GM12872 (cell line): ENCODE results near the gene SREBF2.

Experiments used
- TF ChIP-seq, protein P1 (sequence below): IDR thresholded peaks from 3 replicates; pipeline ENCODE4 v1.5.1; 2011; ENCODE audit warnings: low read depth, mild to moderate bottlenecking, low read length, moderate library complexity; ENCODE audit not compliant: insufficient read depth

The SREBF2 gene

GRCh38 chr22:41827671-41828070 lies 5.2 kb upstream of the SREBF2 start:
- TF ChIP-seq, protein P1, sequence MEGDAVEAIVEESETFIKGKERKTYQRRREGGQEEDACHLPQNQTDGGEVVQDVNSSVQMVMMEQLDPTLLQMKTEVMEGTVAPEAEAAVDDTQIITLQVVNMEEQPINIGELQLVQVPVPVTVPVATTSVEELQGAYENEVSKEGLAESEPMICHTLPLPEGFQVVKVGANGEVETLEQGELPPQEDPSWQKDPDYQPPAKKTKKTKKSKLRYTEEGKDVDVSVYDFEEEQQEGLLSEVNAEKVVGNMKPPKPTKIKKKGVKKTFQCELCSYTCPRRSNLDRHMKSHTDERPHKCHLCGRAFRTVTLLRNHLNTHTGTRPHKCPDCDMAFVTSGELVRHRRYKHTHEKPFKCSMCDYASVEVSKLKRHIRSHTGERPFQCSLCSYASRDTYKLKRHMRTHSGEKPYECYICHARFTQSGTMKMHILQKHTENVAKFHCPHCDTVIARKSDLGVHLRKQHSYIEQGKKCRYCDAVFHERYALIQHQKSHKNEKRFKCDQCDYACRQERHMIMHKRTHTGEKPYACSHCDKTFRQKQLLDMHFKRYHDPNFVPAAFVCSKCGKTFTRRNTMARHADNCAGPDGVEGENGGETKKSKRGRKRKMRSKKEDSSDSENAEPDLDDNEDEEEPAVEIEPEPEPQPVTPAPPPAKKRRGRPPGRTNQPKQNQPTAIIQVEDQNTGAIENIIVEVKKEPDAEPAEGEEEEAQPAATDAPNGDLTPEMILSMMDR = no peak

DNA sequence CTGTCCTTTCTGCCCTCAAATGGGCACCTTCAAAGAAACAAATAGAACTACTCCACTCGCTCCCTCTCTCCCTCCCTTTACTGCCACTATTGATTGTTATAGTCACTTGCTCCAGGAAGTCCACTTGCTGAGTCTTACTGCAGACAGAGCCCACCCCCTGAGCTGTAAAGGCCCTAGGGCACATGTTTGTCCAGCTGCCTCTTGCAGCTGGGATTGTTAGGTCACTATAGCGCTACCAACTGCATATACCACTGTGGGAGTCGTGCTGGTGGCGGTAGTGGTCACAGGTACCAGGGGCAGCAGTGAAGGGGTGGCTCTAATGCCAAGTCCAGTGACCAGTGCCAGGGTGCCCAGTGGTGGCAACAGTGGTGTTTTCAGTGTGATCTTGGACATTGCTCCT lies 4.4 kb upstream of the SREBF2 start:
- TF ChIP-seq, protein P1 = no peak

- TF ChIP-seq, protein P1 = no peak
These were observed 2.7 kb upstream of the SREBF2 start for GRCh38 chr22:41830174-41830573.

DNA sequence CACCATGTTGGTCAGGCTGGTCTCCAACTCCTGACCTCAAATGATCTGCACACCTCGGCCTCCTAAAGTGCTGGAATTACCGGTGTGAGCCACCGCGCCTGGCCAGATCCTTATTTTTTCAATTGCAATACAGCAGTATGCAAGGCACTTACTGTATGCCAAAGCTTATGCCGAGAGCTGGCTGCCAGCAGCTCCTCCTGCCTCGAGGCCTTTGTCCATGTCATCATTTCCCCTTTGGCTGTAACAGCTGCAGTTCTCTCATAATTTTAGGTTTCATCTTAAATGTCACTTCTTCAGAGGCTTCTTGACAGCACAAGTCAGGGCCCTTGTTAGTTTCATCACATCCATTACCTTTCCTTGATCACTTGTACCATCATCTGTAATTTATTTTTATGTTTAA lies 1.5 kb upstream of the SREBF2 start:
- TF ChIP-seq, protein P1 = no peak

GRCh38 chr22:41831828-41832552 lies 915 bp upstream of the SREBF2 start:
- TF ChIP-seq, protein P1 = no peak

DNA sequence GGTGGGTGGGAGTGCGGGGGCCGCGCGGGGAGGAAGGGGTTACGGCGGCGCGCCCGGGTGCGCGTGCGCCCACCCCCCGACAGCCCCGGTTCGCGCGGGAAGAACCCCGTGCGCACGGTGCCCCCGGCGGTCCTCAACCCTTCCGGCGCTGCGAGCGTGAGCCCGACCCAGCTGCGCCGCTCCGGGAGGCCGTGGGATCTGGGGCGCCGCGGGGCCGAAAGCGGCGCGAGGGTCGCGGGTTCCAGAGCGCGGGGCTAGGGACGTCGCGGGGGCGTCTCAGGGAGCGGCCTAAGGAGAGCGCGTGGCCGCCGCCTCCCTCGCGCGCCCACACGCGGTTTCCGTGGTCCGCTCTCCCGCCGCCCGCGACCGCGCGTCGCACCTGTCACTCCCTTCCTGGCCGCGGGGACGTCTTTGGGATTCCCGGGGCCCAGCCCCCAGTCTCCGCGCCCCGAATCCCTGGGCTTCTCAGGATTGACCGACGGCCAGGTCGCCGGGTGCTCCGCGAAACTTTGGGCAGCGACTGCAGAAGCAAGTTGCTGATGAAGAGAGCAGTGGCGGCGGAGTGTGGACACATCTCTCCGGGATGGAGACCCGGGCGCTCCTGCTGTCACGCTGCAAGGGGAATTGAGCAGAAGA lies 582 bp downstream of the SREBF2 start:
- TF ChIP-seq, protein P1 = no peak

- TF ChIP-seq, protein P1 = no peak
These were observed 1.4 kb downstream of the SREBF2 start for GRCh38 chr22:41834005-41834944.
